PFSK-1 (cell line): ENCODE results near the gene ZNF598.

ENCODE experiments used
- FOXP2 ChIP-seq: optimal IDR thresholded peaks from 2 replicates; pipeline ENCODE3; 2011; ENCODE audit warnings: borderline replicate concordance, control low read depth, inconsistent platforms; ENCODE audit not compliant: insufficient read depth; ENCODE audit errors: extremely low read length, extremely low read depth
- POLR2AphosphoS5 ChIP-seq: IDR thresholded peaks from 2 replicates; pipeline ENCODE4 v1.6.1; 2012; ENCODE audit warnings: low read depth, mild to moderate bottlenecking, control low read depth, low read length, moderate library complexity
- REST ChIP-seq, 2 experiments: IDR thresholded peaks; 2 replicates each; pipeline versions ENCODE4 v1.6.1 to v1.8.0; 2011 to 2012; ENCODE audit warnings: low read depth in 2 of 2, low read length in 2 of 2, control low read depth in 1 of 2, inconsistent platforms in 1 of 2, mild to moderate bottlenecking in 1 of 2, moderate library complexity in 1 of 2; ENCODE audit not compliant: insufficient read depth in 1 of 2
- SIN3A ChIP-seq: IDR thresholded peaks from 2 replicates; pipeline ENCODE4 v1.6.1; 2012; ENCODE audit warnings: mild to moderate bottlenecking, low read length, moderate library complexity, borderline replicate concordance; ENCODE audit not compliant: insufficient read depth
- TAF1 ChIP-seq: IDR thresholded peaks from 2 replicates; pipeline ENCODE4 v1.6.1; 2012; ENCODE audit warnings: low read length, control low read depth, borderline replicate concordance; ENCODE audit not compliant: insufficient read depth

The ZNF598 gene

GRCh38 chr16:1990101-1990350 lies 19.6 kb downstream of the ZNF598 start:
- TF ChIP-seq SIN3A (no peak), TAF1 (no peak), POLR2AphosphoS5 (no peak), FOXP2 (no peak), REST (IDR thresholded peaks at IDR 0.05; ENCODE audit: insufficient read depth in 1 of 2, low read depth in 2 of 2, low read length in 2 of 2) (no peak)

- no peak for TF ChIP-seq SIN3A
- no peak for TF ChIP-seq FOXP2
- no peak for TF ChIP-seq TAF1
- no peak for TF ChIP-seq REST (IDR thresholded peaks at IDR 0.05; ENCODE audit: insufficient read depth in 1 of 2, low read depth in 2 of 2, low read length in 2 of 2)
- TF ChIP-seq POLR2AphosphoS5: no peak
These were observed 20.2 kb downstream of the ZNF598 start, which contains the start of gene SYNGR3 for GRCh38 chr16:1989209-1990100. SYNGR3 (plus strand) TSS chr16:1989970; CDS start chr16:1990103, 133 bp downstream.

GRCh38 chr16:1987198-1987597 lies 22.4 kb downstream of the ZNF598 start:
- TF ChIP-seq TAF1 (no peak), FOXP2 (no peak), SIN3A (no peak), POLR2AphosphoS5 (no peak), REST (IDR thresholded peaks at IDR 0.05; ENCODE audit: insufficient read depth in 1 of 2, low read depth in 2 of 2, low read length in 2 of 2) (no peak)

GRCh38 chr16:1985466-1986150 lies 24.0 kb downstream of the ZNF598 start:
- no peak for TF ChIP-seq TAF1

GRCh38 chr16:1984347-1985225 lies 25.0 kb downstream of the ZNF598 start:
- TF ChIP-seq FOXP2 (no peak), SIN3A (no peak), TAF1 (no peak), REST (IDR thresholded peaks at IDR 0.05; ENCODE audit: insufficient read depth in 1 of 2, low read depth in 2 of 2, low read length in 2 of 2) (no peak), POLR2AphosphoS5 (no peak)
